ENCODE results near the gene SIM2.

Gene SIM2

GRCh38 chr21:36788120-36788638 lies 89.3 kb downstream of the SIM2 start:
- TF ChIP-seq, protein P1, sequence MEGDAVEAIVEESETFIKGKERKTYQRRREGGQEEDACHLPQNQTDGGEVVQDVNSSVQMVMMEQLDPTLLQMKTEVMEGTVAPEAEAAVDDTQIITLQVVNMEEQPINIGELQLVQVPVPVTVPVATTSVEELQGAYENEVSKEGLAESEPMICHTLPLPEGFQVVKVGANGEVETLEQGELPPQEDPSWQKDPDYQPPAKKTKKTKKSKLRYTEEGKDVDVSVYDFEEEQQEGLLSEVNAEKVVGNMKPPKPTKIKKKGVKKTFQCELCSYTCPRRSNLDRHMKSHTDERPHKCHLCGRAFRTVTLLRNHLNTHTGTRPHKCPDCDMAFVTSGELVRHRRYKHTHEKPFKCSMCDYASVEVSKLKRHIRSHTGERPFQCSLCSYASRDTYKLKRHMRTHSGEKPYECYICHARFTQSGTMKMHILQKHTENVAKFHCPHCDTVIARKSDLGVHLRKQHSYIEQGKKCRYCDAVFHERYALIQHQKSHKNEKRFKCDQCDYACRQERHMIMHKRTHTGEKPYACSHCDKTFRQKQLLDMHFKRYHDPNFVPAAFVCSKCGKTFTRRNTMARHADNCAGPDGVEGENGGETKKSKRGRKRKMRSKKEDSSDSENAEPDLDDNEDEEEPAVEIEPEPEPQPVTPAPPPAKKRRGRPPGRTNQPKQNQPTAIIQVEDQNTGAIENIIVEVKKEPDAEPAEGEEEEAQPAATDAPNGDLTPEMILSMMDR (IDR thresholded peaks at IDR 0.05; ENCODE audit: extremely low read depth, insufficient read depth, missing control alignments) = no peak
- DNase-seq (ENCODE audit: low spot score) = no peak
- in situ Hi-C loops (cut with MboI; ENCODE audit: low pct_unique_long_range_greater_than_20kb, low sequenced_read_pairs, unreplicated experiment) = no loop called here

GRCh38 chr21:36790616-36791015 lies 91.7 kb downstream of the SIM2 start:
- in situ Hi-C loops (cut with MboI; ENCODE audit: low pct_unique_long_range_greater_than_20kb, low sequenced_read_pairs, unreplicated experiment) = no loop called here
- DNase-seq (ENCODE audit: low spot score) = no peak
- TF ChIP-seq, protein P1 (IDR thresholded peaks at IDR 0.05; ENCODE audit: extremely low read depth, insufficient read depth, missing control alignments) = no peak

- no peak for DNase-seq (ENCODE audit: low spot score)
- TF ChIP-seq, protein P1 (IDR thresholded peaks at IDR 0.05; ENCODE audit: extremely low read depth, insufficient read depth, missing control alignments) = no peak
- in situ Hi-C loops (cut with MboI; ENCODE audit: low pct_unique_long_range_greater_than_20kb, low sequenced_read_pairs, unreplicated experiment) = no loop called here
Measured at GRCh38 chr21:36791180-36791579, 92.3 kb downstream of the SIM2 start.

DNA sequence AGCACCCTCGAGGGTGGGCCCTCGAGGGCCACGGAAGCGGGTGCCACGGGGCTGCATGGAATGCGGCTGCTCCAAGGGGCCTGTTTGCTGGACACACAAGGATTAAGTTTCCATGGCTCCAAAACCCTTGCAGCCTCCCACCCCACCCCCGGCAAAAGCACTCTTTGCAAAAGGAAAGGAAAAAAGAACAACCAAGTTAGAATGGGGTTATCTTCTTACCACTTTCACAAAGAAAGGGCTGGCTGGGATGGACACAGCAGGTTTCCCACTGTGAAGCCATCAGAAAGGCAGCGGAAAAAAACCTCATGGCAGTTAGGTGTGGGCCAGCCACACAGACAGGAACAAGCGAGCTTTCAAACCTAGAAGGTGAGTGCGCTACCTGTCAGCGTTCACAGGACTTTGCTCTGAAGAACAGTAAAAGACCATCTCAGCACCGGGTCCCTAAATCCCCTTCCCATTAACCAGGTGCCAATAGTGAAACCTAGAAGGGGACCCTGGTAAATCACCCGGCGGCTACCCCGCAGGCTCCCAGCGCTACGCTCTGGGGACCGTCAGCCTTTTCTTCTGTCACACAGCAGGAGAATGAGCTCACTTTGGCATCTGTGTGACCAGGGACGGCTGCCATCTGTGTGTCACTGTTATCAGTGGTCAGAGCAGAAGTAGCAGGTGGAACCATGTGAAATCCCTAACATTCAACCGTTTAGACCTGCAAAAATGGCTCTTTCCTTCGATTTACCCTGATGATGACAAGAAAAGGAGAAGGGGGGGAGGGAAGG lies 93.0 kb downstream of the SIM2 start:
- no peak for DNase-seq (ENCODE audit: low spot score)
- TF ChIP-seq, protein P1 (IDR thresholded peaks at IDR 0.05; ENCODE audit: extremely low read depth, insufficient read depth, missing control alignments) = no peak

GRCh38 chr21:36792505-36792967 lies 93.6 kb downstream of the SIM2 start:
- TF ChIP-seq, protein P1 (IDR thresholded peaks at IDR 0.05; ENCODE audit: extremely low read depth, insufficient read depth, missing control alignments) = no peak
- DNase-seq (ENCODE audit: low spot score) = no peak
- in situ Hi-C loops (cut with MboI; ENCODE audit: low pct_unique_long_range_greater_than_20kb, low sequenced_read_pairs, unreplicated experiment) = no loop called here

More for the DNA sequence above, 93.0 kb downstream of the SIM2 start:
- in situ Hi-C loops (cut with MboI; ENCODE audit: low pct_unique_long_range_greater_than_20kb, low sequenced_read_pairs, unreplicated experiment) = no loop called here

GRCh38 chr21:36796070-36796469 lies 97.2 kb downstream of the SIM2 start:
- TF ChIP-seq, protein P1 (IDR thresholded peaks at IDR 0.05; ENCODE audit: extremely low read depth, insufficient read depth, missing control alignments) = no peak
- no peak for DNase-seq (ENCODE audit: low spot score)
- in situ Hi-C loops (cut with MboI; ENCODE audit: low pct_unique_long_range_greater_than_20kb, low sequenced_read_pairs, unreplicated experiment) = no loop called here
